Stimulated activated CD8-positive, alpha-beta memory T cell treated with anti-CD3 and anti-CD28 coated beads, Interleukin-12 subunit alpha, Interleukin-12 subunit beta, amount 100 ng/mL, for 1 hour (primary cell): ENCODE measurements around the gene BAHD1.

ENCODE experiments used
- DNase-seq: peaks from one replicate; pipeline ENCODE4 v3.0.0-alpha.2; 2020; ENCODE audit warnings: low read depth

BAHD1 gene

GRCh38 chr15:40424483-40425115 is 16.2 kb upstream of the BAHD1 start:
- no peak for DNase-seq

GRCh38 chr15:40425681-40426080 is 15.1 kb upstream of the BAHD1 start:
- no peak for DNase-seq

GRCh38 chr15:40427188-40427587 is 13.6 kb upstream of the BAHD1 start:
- DNase-seq, result no peak

GRCh38 chr15:40428185-40428584 is 12.6 kb upstream of the BAHD1 start:
- DNase-seq, result no peak

GRCh38 chr15:40429068-40429710 is 11.6 kb upstream of the BAHD1 start:
- DNase-seq, result no peak

GRCh38 chr15:40430271-40430805 is 10.4 kb upstream of the BAHD1 start:
- DNase-seq, result no peak

GRCh38 chr15:40435023-40435709 is 5.6 kb upstream of the BAHD1 start:
- DNase-seq, result no peak

- no peak for DNase-seq
These were observed 5.1 kb upstream of the BAHD1 start for GRCh38 chr15:40435710-40436089.

GRCh38 chr15:40436116-40436891 is 4.4 kb upstream of the BAHD1 start:
- DNase-seq, result no peak

- DNase-seq, result no peak
These were observed 3.6 kb upstream of the BAHD1 start for GRCh38 chr15:40436892-40437751.

GRCh38 chr15:40437752-40438687 is 2.7 kb upstream of the BAHD1 start:
- DNase-seq, result no peak

GRCh38 chr15:40438712-40439111 is 2.0 kb upstream of the BAHD1 start:
- no peak for DNase-seq

GRCh38 chr15:40439461-40439959 is 1.2 kb upstream of the BAHD1 start:
- DNase-seq, result no peak

- DNase-seq, result no peak
These were observed 602 bp upstream of the BAHD1 start for GRCh38 chr15:40439960-40440742.

- DNase-seq, result no peak
These were observed 1.1 kb downstream of the BAHD1 start for GRCh38 chr15:40441565-40442531.

GRCh38 chr15:40443255-40443654 is 2.5 kb downstream of the BAHD1 start:
- no peak for DNase-seq

GRCh38 chr15:40443846-40444245 is 3.1 kb downstream of the BAHD1 start:
- no peak for DNase-seq

- DNase-seq, result no peak
These were observed 4.0 kb downstream of the BAHD1 start for GRCh38 chr15:40444736-40445135.
